H9 (cell line): ENCODE data around the gene GPAT2. TPM values are rescaled to one million over a fixed set of nuclear protein-coding genes. Genes with fewer than 3 reads are reported as not detected.

ENCODE experiments used
- DNase-seq: peaks from one replicate; pipeline ENCODE4 v3.0.0-alpha.2; 2017
- H2AFZ ChIP-seq: one replicate; pipeline ENCODE4 v1.6.1; 2013; ENCODE audit warnings: mild to moderate bottlenecking, low read length, control low read depth, moderate library complexity
- H2AK5ac ChIP-seq: 2 replicates; pipeline ENCODE4 v1.6.1; 2013; ENCODE audit warnings: low read length, control low read depth, mixed read lengths; ENCODE audit not compliant: insufficient read length
- H2BK120ac ChIP-seq: one replicate; pipeline ENCODE4 v1.6.1; 2013; ENCODE audit warnings: low read depth, mild to moderate bottlenecking, low read length, control low read depth, inconsistent platforms; ENCODE audit not compliant: poor library complexity, severe bottlenecking
- H2BK12ac ChIP-seq: 2 replicates; pipeline ENCODE4 v1.6.1; 2013; ENCODE audit warnings: low read length, control low read depth, mixed read lengths, low read depth; ENCODE audit not compliant: insufficient read length
- H2BK15ac ChIP-seq: 2 replicates; pipeline ENCODE4 v1.6.1; 2013; ENCODE audit warnings: low read depth, low read length, control low read depth
- H2BK20ac ChIP-seq: one replicate; pipeline ENCODE4 v1.6.1; 2013; ENCODE audit warnings: low read depth, mild to moderate bottlenecking, low read length, control low read depth, inconsistent platforms; ENCODE audit not compliant: poor library complexity, severe bottlenecking
- H2BK5ac ChIP-seq: 2 replicates; pipeline ENCODE4 v1.6.1; 2013; ENCODE audit warnings: low read length, control low read depth, mixed read lengths; ENCODE audit not compliant: insufficient read length
- H3K14ac ChIP-seq: 2 replicates; pipeline ENCODE4 v1.6.1; 2013; ENCODE audit warnings: low read length, control low read depth; ENCODE audit not compliant: insufficient read depth
- H3K18ac ChIP-seq: 2 replicates; pipeline ENCODE4 v1.6.1; 2013; ENCODE audit warnings: low read depth, mild to moderate bottlenecking, mixed read lengths, low read length, control low read depth; ENCODE audit not compliant: insufficient read length
- H3K23ac ChIP-seq: 2 replicates; pipeline ENCODE4 v1.6.1; 2013; ENCODE audit warnings: low read length, control low read depth, mixed read lengths, low read depth; ENCODE audit not compliant: insufficient read length
- H3K23me2 ChIP-seq: 2 replicates; pipeline ENCODE4 v1.6.1; 2013; ENCODE audit warnings: low read depth, mild to moderate bottlenecking, mixed read lengths, low read length, control low read depth; ENCODE audit not compliant: insufficient read length, poor library complexity, severe bottlenecking
- H3K27ac ChIP-seq: 2 replicates; pipeline ENCODE4 v1.5.1; 2013; ENCODE audit warnings: low read length, control low read depth, mixed read lengths, low read depth; ENCODE audit not compliant: insufficient read length
- H3K27me3 ChIP-seq: 2 replicates; pipeline ENCODE4 v1.6.1; 2013; ENCODE audit warnings: low read length, control low read depth, inconsistent platforms; ENCODE audit not compliant: insufficient read depth
- H3K4ac ChIP-seq: 2 replicates; pipeline ENCODE4 v1.6.1; 2013; ENCODE audit warnings: low read depth, mild to moderate bottlenecking, control low read depth, inconsistent platforms, low read length, moderate library complexity
- H3K4me1 ChIP-seq: 2 replicates; pipeline ENCODE4 v1.6.1; 2013; ENCODE audit warnings: low read length, control low read depth, inconsistent platforms; ENCODE audit not compliant: insufficient read depth
- H3K4me2 ChIP-seq: 2 replicates; pipeline ENCODE4 v1.6.1; 2013; ENCODE audit warnings: low read length, control low read depth, mixed read lengths; ENCODE audit not compliant: insufficient read length, insufficient read depth
- H3K56ac ChIP-seq: 2 replicates; pipeline ENCODE4 v1.6.1; 2013; ENCODE audit warnings: low read depth, mild to moderate bottlenecking, mixed read lengths, low read length, control low read depth; ENCODE audit not compliant: insufficient read length
- H3K79me1 ChIP-seq: 2 replicates; pipeline ENCODE4 v1.6.1; 2013; ENCODE audit warnings: low read depth, mild to moderate bottlenecking, moderate library complexity, low read length, control low read depth, inconsistent platforms; ENCODE audit not compliant: insufficient read depth, poor library complexity, severe bottlenecking
- H3K79me2 ChIP-seq: 2 replicates; pipeline ENCODE4 v1.6.1; 2013; ENCODE audit warnings: low read length, control low read depth, inconsistent platforms; ENCODE audit not compliant: insufficient read depth
- H3K9ac ChIP-seq: 2 replicates; pipeline ENCODE4 v1.6.1; 2013; ENCODE audit warnings: low read length, control low read depth, mixed read lengths; ENCODE audit not compliant: insufficient read length; ENCODE audit errors: extremely low read depth
- H3K9me3 ChIP-seq: one replicate; pipeline ENCODE4 v1.6.1; 2013; ENCODE audit warnings: low read depth, low read length, inconsistent platforms; ENCODE audit not compliant: control insufficient read depth
- H3T11ph ChIP-seq: one replicate; pipeline ENCODE4 v1.6.1; 2013; ENCODE audit warnings: mild to moderate bottlenecking, low read length, control low read depth, inconsistent platforms
- H4K20me1 ChIP-seq: one replicate; pipeline ENCODE4 v1.6.1; 2013; ENCODE audit not compliant: control insufficient read depth, insufficient read length, insufficient read depth
- H4K5ac ChIP-seq: 2 replicates; pipeline ENCODE4 v1.6.1; 2013; ENCODE audit warnings: low read depth, mild to moderate bottlenecking, mixed read lengths, low read length, control low read depth; ENCODE audit not compliant: insufficient read length
- H4K8ac ChIP-seq: replicated peaks from 2 replicates; pipeline ENCODE4 v1.6.1; 2013; ENCODE audit warnings: low read length, control low read depth, mixed read lengths, low read depth; ENCODE audit not compliant: insufficient read length
- H4K91ac ChIP-seq: 2 replicates; pipeline ENCODE4 v1.6.1; 2013; ENCODE audit warnings: low read depth, mild to moderate bottlenecking, moderate library complexity, mixed read lengths, low read length, control low read depth; ENCODE audit not compliant: insufficient read length
- H3K27ac Mint-ChIP-seq, 3 experiments: 2 replicates in 2 of 3; 3 replicates in 1 of 3; pipeline ENCODE4 v1.8.0; 2020 to 2021; ENCODE audit warnings: mixed read lengths in 3 of 3, mild to moderate bottlenecking in 1 of 3, moderate library complexity in 1 of 3
- H3K27me3 Mint-ChIP-seq: 2 replicates; pipeline ENCODE4 v1.8.0; 2021; ENCODE audit warnings: low read depth, mild to moderate bottlenecking, moderate library complexity, mixed read lengths
- H3K36me3 Mint-ChIP-seq, 3 experiments: 2 replicates in 2 of 3; 3 replicates in 1 of 3; pipeline ENCODE4 v1.8.0; 2020 to 2021; ENCODE audit warnings: low read depth in 3 of 3, mixed read lengths in 3 of 3; ENCODE audit not compliant: insufficient read depth in 1 of 3
- H3K4me1 Mint-ChIP-seq, 2 experiments: 2 replicates each; pipeline ENCODE4 v1.8.0; 2020; ENCODE audit warnings: mixed read lengths in 2 of 2
- H3K4me3 Mint-ChIP-seq, 2 experiments: 2 replicates in 1 of 2; 3 replicates in 1 of 2; pipeline ENCODE4 v1.8.0; 2020 to 2021; ENCODE audit warnings: mild to moderate bottlenecking in 2 of 2, mixed read lengths in 2 of 2, moderate library complexity in 1 of 2
- H3K9me3 Mint-ChIP-seq, 2 experiments: 2 replicates in 1 of 2; 3 replicates in 1 of 2; pipeline ENCODE4 v1.8.0; 2020; ENCODE audit warnings: mild to moderate bottlenecking in 2 of 2, mixed read lengths in 2 of 2, moderate library complexity in 1 of 2
- CTCF ChIP-seq: fragments of 200-600 bp; sonication (generic); conservative IDR thresholded peaks from 3 replicates; pipeline ENCODE4 v1.8.0; 2021; ENCODE audit warnings: antibody characterized with exemption, mild to moderate bottlenecking
- WGBS: extraction: QIAGEN DNeasy Blood & Tissue Kit; methylation state at CpG from one replicate; pipeline ENCODE4 v1.1.7; 2013; ENCODE audit warnings: missing lambda C conversion rate, low lambda C conversion rate, mixed read lengths; ENCODE audit not compliant: insufficient read length; ENCODE audit errors: extremely low coverage; 5-methylcytosine and 5-hydroxymethylcytosine counted together
- total RNA-seq: library from RNA; stranded (reverse); gene quantifications from 2 replicates; pipeline ENCODE4 v1.2.1, GENCODE V29; 2021

Gene GPAT2
- total RNA-seq, 1 experiment from 2014 or later: 0.17 TPM

GRCh38 chr2:96075199-96075771 lies 40.6 kb upstream of the GPAT2 start:
- Histone ChIP-seq H4K91ac (no peak overlapping the region), H3K27me3 (no peaks in the 10 kb centered on the region), H3K9ac (no peak overlapping the region), H3K9me3 (no peaks in the 10 kb centered on the region), H2AFZ (no peak overlapping the region), H3K4me2 (no peak overlapping the region), H3T11ph (no peak overlapping the region), H3K56ac (no peak overlapping the region), H3K27ac (no peak overlapping the region), H3K14ac (no peak overlapping the region), H4K5ac (no peak overlapping the region), H2BK120ac (no peak overlapping the region), H3K23me2 (no peaks in the 10 kb centered on the region), H3K79me1 (no peaks in the 10 kb centered on the region), H4K20me1 (no peaks in the 10 kb centered on the region), H2BK20ac (no peak overlapping the region), H2AK5ac (no peak overlapping the region), H2BK12ac (no peak overlapping the region), H3K23ac (no peak overlapping the region), H2BK5ac (no peak overlapping the region), H3K4ac (no peak overlapping the region), H2BK15ac (no peak overlapping the region), H3K79me2 (no peaks in the 10 kb centered on the region), H3K4me1 (no peaks in the 10 kb centered on the region), H4K8ac (no peak overlapping the region), H3K18ac (no peak overlapping the region)
- DNase-seq: no peak
- WGBS: no CpG with 5 or more reads among the region's 2 CpGs
- TF ChIP-seq CTCF: no peak
- Mint-ChIP-seq H3K27ac (no peak overlapping the region), H3K36me3 (no peaks in the 10 kb centered on the region; a peak in 1 of 7 replicates), H3K4me1 (no peaks in the 10 kb centered on the region; a peak in 1 of 4 replicates), H3K9me3 (no peaks in the 10 kb centered on the region; a peak in 2 of 5 replicates), H3K4me3 (no peak overlapping the region), H3K27me3 (peaks cover 5% of the 10 kb centered on the region)
